ENCODE results near the gene MCM3AP.
"Not testable (repeated sequence)": the region's sequence is repeated elsewhere in the genome, so short reads cannot be mapped to it uniquely, and the experiment has no call there.

The MCM3AP gene

GRCh38 chr21:46200877-46201803 lies 84.3 kb downstream of the MCM3AP start:
- DNase-seq, result not testable (repeated sequence)

- no peak for DNase-seq
Measured at GRCh38 chr21:46199436-46200373, 85.7 kb downstream of the MCM3AP start.

GRCh38 chr21:46196733-46197132 lies 88.7 kb downstream of the MCM3AP start:
- DNase-seq, result no peak

- DNase-seq, result no peak
Measured at GRCh38 chr21:46195595-46196195, 89.7 kb downstream of the MCM3AP start.

GRCh38 chr21:46194374-46195334 lies 90.8 kb downstream of the MCM3AP start:
- DNase-seq, result no peak

GRCh38 chr21:46193829-46194373 lies 91.5 kb downstream of the MCM3AP start:
- no peak for DNase-seq

- no peak for DNase-seq
Measured at GRCh38 chr21:46191686-46192575, 93.5 kb downstream of the MCM3AP start.

- DNase-seq, result no peak
Measured at GRCh38 chr21:46191257-46191685, 94.1 kb downstream of the MCM3AP start.

- DNase-seq, result no peak
Measured at GRCh38 chr21:46190491-46191131, 94.8 kb downstream of the MCM3AP start.

GRCh38 chr21:46189959-46190490 lies 95.4 kb downstream of the MCM3AP start:
- no peak for DNase-seq

GRCh38 chr21:46189213-46189958 lies 96.0 kb downstream of the MCM3AP start:
- DNase-seq, result no peak

- DNase-seq, result no peak
Measured at GRCh38 chr21:46188226-46189212, 96.9 kb downstream of the MCM3AP start.

GRCh38 chr21:46187814-46188213 lies 97.6 kb downstream of the MCM3AP start:
- DNase-seq, result no peak

GRCh38 chr21:46187261-46187660 lies 98.2 kb downstream of the MCM3AP start:
- no peak for DNase-seq

GRCh38 chr21:46185716-46186115 lies 99.7 kb downstream of the MCM3AP start:
- DNase-seq, result no peak
